CD8-positive, alpha-beta memory T cell (primary cell): ENCODE measurements around the gene PATL1. TPM values are rescaled to one million over a fixed set of nuclear protein-coding genes. Genes with fewer than 3 reads are reported as not detected.

Experiments used
- CTCF ChIA-PET: fragments of 350-600 bp; sonication (Branson Sonifier 250); formaldehyde crosslinking; loops from one replicate; lab custom pipeline; 2021; ENCODE audit warnings: antibody characterized with exemption; lab: Charles Lee
- POLR2A ChIA-PET: fragments of 350-600 bp; sonication (Branson Sonifier 250); formaldehyde crosslinking; loops from one replicate; lab custom pipeline; 2021; ENCODE audit warnings: antibody characterized with exemption; lab: Charles Lee
- DNase-seq, 5 donors: peaks; one replicate each; pipeline versions ENCODE4 v3.0.0 to v3.0.0-alpha.2; 2020 to 2022; ENCODE audit warnings: mixed read lengths in 1 of 5
- H3K27ac ChIP-seq: one replicate; pipeline ENCODE4 v1.7.0; 2013; ENCODE audit warnings: low read depth, mild to moderate bottlenecking, low read length, moderate library complexity
- H3K27me3 ChIP-seq: 2 replicates; pipeline ENCODE4 v1.7.0; 2013; ENCODE audit warnings: low read length, mild to moderate bottlenecking; ENCODE audit not compliant: insufficient read depth, poor library complexity, severe bottlenecking
- H3K36me3 ChIP-seq: 2 replicates; pipeline ENCODE4 v1.7.0; 2013; ENCODE audit warnings: mild to moderate bottlenecking, low read length, moderate library complexity; ENCODE audit not compliant: insufficient read depth
- H3K4me1 ChIP-seq: 2 replicates; pipeline ENCODE4 v1.7.0; 2013; ENCODE audit warnings: mild to moderate bottlenecking, low read length, moderate library complexity; ENCODE audit not compliant: insufficient read depth
- H3K4me3 ChIP-seq: 2 replicates; pipeline ENCODE4 v1.7.0; 2013; ENCODE audit warnings: mild to moderate bottlenecking, low read length
- H3K9me3 ChIP-seq: 2 replicates; pipeline ENCODE4 v1.7.0; 2013; ENCODE audit warnings: mild to moderate bottlenecking, low read length
- H3K27ac Mint-ChIP-seq, 8 donors: one replicate each; pipeline ENCODE4 v1.8.0; 2020 to 2021; ENCODE audit warnings: mixed read lengths in 8 of 8, mild to moderate bottlenecking in 6 of 8, inconsistent platforms in 3 of 8, moderate library complexity in 3 of 8
- H3K27me3 Mint-ChIP-seq, 2 donors: one replicate each; pipeline ENCODE4 v1.8.0; 2020 to 2021; ENCODE audit warnings: mixed read lengths in 2 of 2, mild to moderate bottlenecking in 1 of 2, moderate library complexity in 1 of 2
- H3K36me3 Mint-ChIP-seq, 3 donors: one replicate each; pipeline ENCODE4 v1.8.0; 2020 to 2021; ENCODE audit warnings: mixed read lengths in 3 of 3, inconsistent platforms in 1 of 3, mild to moderate bottlenecking in 1 of 3
- H3K4me1 Mint-ChIP-seq, 3 donors: one replicate each; pipeline ENCODE4 v1.8.0; 2020 to 2021; ENCODE audit warnings: mixed read lengths in 3 of 3, inconsistent platforms in 1 of 3, mild to moderate bottlenecking in 1 of 3
- H3K4me3 Mint-ChIP-seq, 7 donors: one replicate each; pipeline ENCODE4 v1.8.0; 2020 to 2021; ENCODE audit warnings: mixed read lengths in 7 of 7, mild to moderate bottlenecking in 6 of 7, moderate library complexity in 4 of 7, inconsistent platforms in 2 of 7
- H3K9me3 Mint-ChIP-seq, 5 donors: one replicate each; pipeline ENCODE4 v1.8.0; 2020 to 2022; ENCODE audit warnings: mixed read lengths in 5 of 5, mild to moderate bottlenecking in 3 of 5, moderate library complexity in 2 of 5, inconsistent platforms in 1 of 5
- polyA plus RNA-seq: library from polyadenylated mRNA; unstranded; fragments of 300-500 nt; fragmentation: Illumina TruSeq; gene quantifications from one replicate; pipeline ENCODE4 v1.2.3, GENCODE V29; 2021
- total RNA-seq, 2 experiments: library from RNA; stranded (reverse); gene quantifications; one replicate each; pipeline ENCODE4 v1.2.3, GENCODE V29; 2021

PATL1 gene, protein sequence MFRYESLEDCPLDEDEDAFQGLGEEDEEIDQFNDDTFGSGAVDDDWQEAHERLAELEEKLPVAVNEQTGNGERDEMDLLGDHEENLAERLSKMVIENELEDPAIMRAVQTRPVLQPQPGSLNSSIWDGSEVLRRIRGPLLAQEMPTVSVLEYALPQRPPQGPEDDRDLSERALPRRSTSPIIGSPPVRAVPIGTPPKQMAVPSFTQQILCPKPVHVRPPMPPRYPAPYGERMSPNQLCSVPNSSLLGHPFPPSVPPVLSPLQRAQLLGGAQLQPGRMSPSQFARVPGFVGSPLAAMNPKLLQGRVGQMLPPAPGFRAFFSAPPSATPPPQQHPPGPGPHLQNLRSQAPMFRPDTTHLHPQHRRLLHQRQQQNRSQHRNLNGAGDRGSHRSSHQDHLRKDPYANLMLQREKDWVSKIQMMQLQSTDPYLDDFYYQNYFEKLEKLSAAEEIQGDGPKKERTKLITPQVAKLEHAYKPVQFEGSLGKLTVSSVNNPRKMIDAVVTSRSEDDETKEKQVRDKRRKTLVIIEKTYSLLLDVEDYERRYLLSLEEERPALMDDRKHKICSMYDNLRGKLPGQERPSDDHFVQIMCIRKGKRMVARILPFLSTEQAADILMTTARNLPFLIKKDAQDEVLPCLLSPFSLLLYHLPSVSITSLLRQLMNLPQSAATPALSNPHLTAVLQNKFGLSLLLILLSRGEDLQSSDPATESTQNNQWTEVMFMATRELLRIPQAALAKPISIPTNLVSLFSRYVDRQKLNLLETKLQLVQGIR
- total RNA-seq: 10 to 100 TPM; 61.3 to 65.8 TPM
- 7.5 TPM for polyA plus RNA-seq

DNA sequence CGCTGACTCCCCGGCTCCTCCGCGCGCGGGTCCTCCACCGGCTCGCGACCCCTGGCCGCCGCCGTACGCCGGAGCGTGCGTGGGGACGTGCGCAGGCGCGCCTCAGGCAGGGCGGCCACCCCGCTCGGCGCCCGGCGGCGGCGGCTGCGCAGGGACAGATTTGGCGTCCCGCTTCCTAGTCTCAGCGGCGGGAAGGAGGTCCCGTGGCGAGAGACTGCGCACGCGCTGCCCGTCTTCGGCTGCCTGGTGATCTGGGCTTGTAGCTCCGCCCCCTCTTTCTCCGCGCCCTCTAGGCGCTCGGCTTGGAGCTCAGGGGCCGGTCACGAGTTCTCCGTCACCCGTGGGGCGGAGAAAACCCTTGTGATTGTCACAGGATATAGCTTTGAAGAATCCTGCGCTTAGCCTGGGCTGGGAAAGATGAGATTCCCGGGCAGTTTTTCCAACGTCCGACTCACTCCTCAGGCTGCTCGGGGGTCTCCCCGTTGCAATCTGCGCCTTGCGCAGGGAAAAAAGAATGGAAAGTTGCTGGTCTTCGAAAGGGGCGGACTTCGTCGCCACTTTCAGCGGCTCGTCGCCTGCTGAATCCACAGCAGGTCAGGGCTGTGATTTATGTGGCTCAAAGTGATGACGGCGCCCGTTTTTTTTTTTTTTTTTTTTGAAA is at the start of gene PATL1:
TSS of gene PATL1 (minus strand) at position 88 of the 661 bp plus-strand sequence. CDS start 142 bp downstream, outside the sequence.
- H3K27ac Mint-ChIP-seq: peak within 1 kb of the TSS; percentile 99 to 100 (median 100)
- peaks cover 5 to 44% (median 7%) of the 10 kb centered on the region in 3 donors for H3K36me3 Mint-ChIP-seq
- peak; percentile 99 to 100 (median 99) for DNase-seq
- H3K27me3 ChIP-seq: no peaks in the 10 kb centered on the region
- ChIA-PET CTCF (interaction anchor here (0.7 to 2.3 kb wide), 14 partner anchors 9 to 119 kb away, joined by 3 to 14 read pairs (median 4); partner anchors contain the start of genes OSBP and STX3), POLR2A (interaction anchor here (0.6 to 2.7 kb wide), 9 partner anchors 53 to 498 kb away, joined by 3 to 59 read pairs (median 7); partner anchors contain the start of genes OSBP and STX3)
- peak within 1 kb of the TSS; percentile 97 for H3K27ac ChIP-seq
- no peaks in the 10 kb centered on the region for H3K9me3 ChIP-seq
- H3K27me3 Mint-ChIP-seq: no peaks in the 10 kb centered on the region
- H3K4me3 ChIP-seq: peak within 1 kb of the TSS; percentile 73
- peaks cover 15% of the 10 kb centered on the region for H3K36me3 ChIP-seq
- peaks cover 23% of the 10 kb centered on the region for H3K4me1 ChIP-seq
- no peaks in the 10 kb centered on the region for H3K9me3 Mint-ChIP-seq
- H3K4me3 Mint-ChIP-seq: peak within 1 kb of the TSS; percentile 96 to 99 (median 98)
- H3K4me1 Mint-ChIP-seq: peaks cover 33 to 52% (median 47%) of the 10 kb centered on the region in 3 donors

DNA sequence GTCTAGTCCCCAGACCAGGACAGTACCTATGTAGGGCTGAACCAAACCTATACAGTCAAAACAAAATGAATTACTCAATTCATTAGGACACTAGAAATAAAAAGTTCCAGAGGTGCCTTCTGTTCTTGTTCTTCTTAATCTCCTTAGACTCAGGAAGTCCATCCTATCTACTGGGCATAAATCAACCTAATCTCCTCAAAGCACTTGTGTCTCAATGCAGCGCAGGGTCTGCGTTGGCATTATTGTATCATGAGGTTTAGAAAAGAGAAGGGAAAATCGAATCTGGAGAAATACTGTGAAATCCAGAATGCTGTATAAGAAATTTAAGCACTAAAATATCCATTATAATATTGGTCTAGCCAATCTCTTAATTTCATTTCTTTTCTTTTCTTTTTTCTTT is 47.2 kb upstream of the PATL1 start:
- H3K27ac ChIP-seq: no peak overlapping the region
- no peaks in the 10 kb centered on the region for H3K9me3 ChIP-seq
- Mint-ChIP-seq H3K4me3 (no peak overlapping the region), H3K27me3 (peaks cover 7 to 54% of the 10 kb centered on the region in 2 donors), H3K4me1 (no peaks in the 10 kb centered on the region), H3K27ac (no peak overlapping the region), H3K36me3 (no peaks in the 10 kb centered on the region), H3K9me3 (no peaks in the 10 kb centered on the region)
- H3K4me3 ChIP-seq: no peak overlapping the region
- ChIA-PET CTCF (no interaction called here), POLR2A (no interaction called here)
- no peak for DNase-seq
- no peaks in the 10 kb centered on the region for H3K4me1 ChIP-seq
- H3K27me3 ChIP-seq: no peaks in the 10 kb centered on the region
- no peaks in the 10 kb centered on the region for H3K36me3 ChIP-seq

DNA sequence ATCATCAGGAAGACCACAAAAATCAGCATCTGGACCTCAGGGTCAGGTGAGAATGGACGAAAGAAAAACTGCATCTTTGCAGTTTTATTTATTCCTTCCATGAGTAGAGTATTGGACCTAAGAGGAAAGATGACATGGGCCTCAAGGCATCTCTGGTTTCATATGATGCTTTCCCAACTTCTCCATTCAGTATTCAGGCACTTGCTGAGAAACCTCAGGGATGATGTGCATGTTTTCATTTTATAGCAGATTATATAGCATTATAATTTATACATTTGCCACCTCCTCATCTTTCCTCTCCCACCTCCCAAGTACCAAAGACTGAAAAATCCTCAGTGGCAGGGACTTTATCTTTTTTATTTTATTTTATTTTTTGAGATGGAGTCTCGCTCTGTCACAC is 44.9 kb upstream of the PATL1 start, which contains the start of gene OR10V1:
TSS of gene OR10V1 (minus strand) at position 101 of the 400 bp plus-strand sequence. CDS start at position 101, 0 bp downstream.
- Mint-ChIP-seq H3K27ac (no peak within 1 kb of the TSS), H3K4me1 (no peaks in the 10 kb centered on the region), H3K9me3 (no peaks in the 10 kb centered on the region), H3K27me3 (peaks cover 7 to 49% of the 10 kb centered on the region in 2 donors), H3K36me3 (no peaks in the 10 kb centered on the region), H3K4me3 (no peak within 1 kb of the TSS)
- Histone ChIP-seq H3K36me3 (no peaks in the 10 kb centered on the region), H3K27ac (no peak within 1 kb of the TSS), H3K27me3 (no peaks in the 10 kb centered on the region), H3K4me3 (no peak within 1 kb of the TSS), H3K9me3 (no peaks in the 10 kb centered on the region), H3K4me1 (no peaks in the 10 kb centered on the region)
- POLR2A ChIA-PET: no interaction called here
- CTCF ChIA-PET: no interaction called here
- no peak for DNase-seq

DNA sequence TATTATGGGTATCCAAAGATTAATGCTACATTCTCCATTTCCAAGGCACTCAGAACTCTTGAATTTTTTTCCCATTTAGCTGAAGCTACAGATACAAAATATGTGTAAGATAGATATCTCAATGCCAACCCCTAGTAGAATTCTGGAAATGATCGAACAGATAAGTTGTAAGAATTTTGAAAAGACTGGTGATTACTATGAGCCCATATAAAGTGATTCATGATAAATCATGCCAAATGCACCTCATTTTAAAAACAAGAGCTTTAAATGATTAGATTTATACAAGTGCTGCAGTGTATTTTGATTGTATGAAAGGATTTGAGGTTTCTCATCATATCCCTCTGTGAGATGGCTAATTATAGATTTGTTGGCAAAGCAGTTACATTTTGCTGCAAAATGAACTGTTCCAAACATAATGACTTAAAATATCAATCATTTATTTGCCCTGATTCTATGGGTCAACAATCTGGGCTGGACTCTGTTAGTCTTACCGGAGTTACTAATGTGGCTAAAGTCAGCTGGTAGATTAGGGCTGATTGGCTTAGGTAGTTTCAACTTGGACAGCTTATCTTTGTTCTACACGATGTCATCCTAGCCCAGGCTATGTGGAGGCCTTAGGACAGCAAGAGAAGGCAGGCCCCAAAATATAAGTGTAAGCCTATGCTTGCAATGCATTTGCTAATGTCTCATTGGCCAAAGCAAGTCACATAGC is 41.5 kb upstream of the PATL1 start:
- H3K36me3 Mint-ChIP-seq: no peaks in the 10 kb centered on the region
- Histone ChIP-seq H3K4me3 (no peak overlapping the region), H3K36me3 (no peaks in the 10 kb centered on the region), H3K4me1 (no peaks in the 10 kb centered on the region), H3K27me3 (no peaks in the 10 kb centered on the region), H3K27ac (no peak overlapping the region), H3K9me3 (no peaks in the 10 kb centered on the region)
- no peak for DNase-seq
- H3K9me3 Mint-ChIP-seq: no peaks in the 10 kb centered on the region
- ChIA-PET CTCF (no interaction called here), POLR2A (no interaction called here)
- H3K27ac Mint-ChIP-seq: peak overlapping the region in 1 of 8 donors; percentile 5
- no peak overlapping the region for H3K4me3 Mint-ChIP-seq
- no peaks in the 10 kb centered on the region for H3K4me1 Mint-ChIP-seq
- peaks cover 11 to 42% of the 10 kb centered on the region in 2 donors for H3K27me3 Mint-ChIP-seq

DNA sequence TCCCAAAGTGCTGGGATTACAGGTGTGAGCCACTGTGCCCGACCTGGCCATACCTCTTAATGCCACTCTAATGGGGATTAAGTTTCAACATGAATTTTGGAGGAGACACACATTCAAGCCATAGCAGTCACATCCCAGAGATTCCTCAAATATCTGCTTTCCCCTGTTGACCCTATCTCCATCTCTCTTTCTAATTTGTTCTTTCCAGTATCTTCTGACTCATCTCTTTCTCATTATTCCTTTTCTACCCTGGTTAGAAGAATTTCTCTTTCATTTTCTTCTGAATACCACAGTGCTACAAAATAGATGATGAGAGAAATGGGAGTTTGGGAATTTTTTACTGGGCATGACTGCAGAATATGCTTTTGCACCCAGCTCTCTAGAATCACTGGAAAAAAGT is 39.7 kb upstream of the PATL1 start:
- H3K27ac ChIP-seq: no peak overlapping the region
- H3K9me3 ChIP-seq: no peaks in the 10 kb centered on the region
- no peak overlapping the region for H3K4me3 ChIP-seq
- no peaks in the 10 kb centered on the region for H3K4me1 ChIP-seq
- Mint-ChIP-seq H3K27ac (no peak overlapping the region), H3K4me1 (no peaks in the 10 kb centered on the region), H3K36me3 (no peaks in the 10 kb centered on the region), H3K9me3 (peaks cover 0 to 2% (median 0%) of the 10 kb centered on the region in 5 donors), H3K27me3 (peaks cover 17 to 45% of the 10 kb centered on the region in 2 donors), H3K4me3 (no peak overlapping the region)
- ChIA-PET POLR2A (no interaction called here), CTCF (no interaction called here)
- DNase-seq: no peak
- H3K27me3 ChIP-seq: no peaks in the 10 kb centered on the region
- no peaks in the 10 kb centered on the region for H3K36me3 ChIP-seq

DNA sequence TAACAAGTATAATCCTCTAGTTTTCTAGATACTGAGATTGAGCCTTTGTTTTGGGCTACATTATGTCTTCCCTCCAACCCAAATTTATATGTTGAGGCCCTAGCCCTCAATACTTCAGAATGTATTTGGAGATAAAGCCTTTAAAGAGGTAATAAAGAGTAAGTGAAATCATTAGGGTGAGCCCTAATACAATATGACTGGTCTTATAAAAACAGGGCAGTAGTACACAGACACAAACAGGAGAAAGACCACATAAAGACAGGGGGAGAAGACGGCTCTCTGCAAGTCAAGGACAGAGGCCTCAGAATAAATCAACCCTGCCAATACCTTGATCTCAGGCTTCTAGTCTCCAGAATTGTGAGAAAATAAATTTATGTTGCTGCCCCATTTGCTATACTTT is 38.5 kb upstream of the PATL1 start:
- Mint-ChIP-seq H3K27me3 (peaks cover 17 to 39% of the 10 kb centered on the region in 2 donors), H3K9me3 (peaks cover 0 to 2% (median 0%) of the 10 kb centered on the region in 5 donors), H3K4me1 (no peaks in the 10 kb centered on the region), H3K4me3 (no peak overlapping the region), H3K27ac (no peak overlapping the region), H3K36me3 (no peaks in the 10 kb centered on the region)
- CTCF ChIA-PET: no interaction called here
- Histone ChIP-seq H3K36me3 (no peaks in the 10 kb centered on the region), H3K9me3 (no peaks in the 10 kb centered on the region), H3K4me1 (no peaks in the 10 kb centered on the region), H3K27me3 (no peaks in the 10 kb centered on the region), H3K27ac (no peak overlapping the region), H3K4me3 (no peak overlapping the region)
- no peak for DNase-seq
- POLR2A ChIA-PET: no interaction called here

DNA sequence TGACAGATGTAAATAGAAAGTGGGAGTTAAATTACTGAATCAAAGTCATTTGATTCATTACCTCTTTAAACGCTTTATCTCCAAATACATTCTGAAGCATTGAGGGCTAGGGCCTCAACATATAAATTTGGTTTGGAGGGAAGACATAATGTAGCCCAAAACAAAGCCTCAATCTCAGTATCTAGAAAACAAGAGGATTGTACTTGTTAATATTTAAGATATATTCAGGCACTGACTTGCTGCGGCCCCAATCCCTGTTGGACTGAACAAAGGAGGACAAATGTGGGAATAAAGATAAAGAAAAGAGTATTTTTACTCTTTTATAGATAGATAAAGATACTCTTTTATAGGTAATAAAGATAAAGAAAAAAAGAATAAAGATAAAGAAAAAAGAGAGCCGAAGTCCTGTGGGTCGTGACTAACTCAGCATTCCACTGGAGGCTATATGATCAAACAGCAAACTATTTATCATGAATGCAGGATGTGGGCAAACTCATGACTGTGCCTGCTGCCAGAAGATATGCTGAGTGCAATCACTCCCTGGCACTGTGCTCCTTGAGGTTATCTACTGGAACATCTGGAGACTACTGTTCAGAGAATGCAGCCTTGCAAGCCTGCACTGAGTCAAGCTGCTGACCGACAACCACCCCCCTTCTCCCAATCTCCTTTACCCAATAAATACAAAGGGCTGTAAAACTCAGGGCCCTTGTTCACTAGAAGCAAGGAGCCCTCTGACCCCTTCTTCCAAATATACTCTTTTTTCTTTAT is 37.9 kb upstream of the PATL1 start:
- H3K36me3 ChIP-seq: no peaks in the 10 kb centered on the region
- no peak overlapping the region for H3K4me3 Mint-ChIP-seq
- H3K4me1 ChIP-seq: no peaks in the 10 kb centered on the region
- H3K4me3 ChIP-seq: no peak overlapping the region
- H3K9me3 Mint-ChIP-seq: peaks cover 0 to 2% (median 0%) of the 10 kb centered on the region in 5 donors
- no peak overlapping the region for H3K27ac Mint-ChIP-seq
- no peaks in the 10 kb centered on the region for H3K27me3 ChIP-seq
- no peak overlapping the region for H3K27ac ChIP-seq
- peaks cover 16 to 44% of the 10 kb centered on the region in 2 donors for H3K27me3 Mint-ChIP-seq
- H3K4me1 Mint-ChIP-seq: no peaks in the 10 kb centered on the region
- H3K36me3 Mint-ChIP-seq: no peaks in the 10 kb centered on the region
- POLR2A ChIA-PET: no interaction called here
- DNase-seq: no peak
- no peaks in the 10 kb centered on the region for H3K9me3 ChIP-seq
- CTCF ChIA-PET: no interaction called here
